GM21529 (cell line): ENCODE results near the gene VANGL1.

ENCODE experiments used
- ATAC-seq: cut with Tn5 transposase; IDR thresholded peaks from one replicate; pipeline ENCODE4 v1.9.1; 2021; ENCODE audit not compliant: unreplicated experiment

VANGL1 gene

DNA sequence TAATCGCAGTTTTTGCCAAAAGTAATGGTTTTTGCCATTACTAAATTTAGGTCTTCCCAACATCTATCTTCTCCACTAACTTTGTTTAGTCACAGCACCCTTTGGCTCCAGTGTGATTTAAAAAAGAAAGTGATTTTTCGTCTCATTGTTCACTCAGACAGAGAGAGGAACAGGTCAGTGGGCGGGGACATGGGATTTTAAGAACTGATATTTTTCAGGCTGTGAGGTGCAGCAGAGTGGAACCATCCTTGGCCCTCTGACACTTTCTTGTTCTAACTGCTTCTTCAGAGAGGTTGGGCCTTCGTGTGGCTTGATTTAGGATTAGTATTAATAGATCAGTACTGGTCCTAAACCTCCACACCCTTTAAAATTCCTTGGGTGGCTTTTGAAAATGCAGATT, 88.0 kb downstream of the VANGL1 start:
- ATAC-seq: peak; percentile 98

- ATAC-seq: no peak
These were observed 90.5 kb downstream of the VANGL1 start for GRCh38 chr1:115732316-115732715.

DNA sequence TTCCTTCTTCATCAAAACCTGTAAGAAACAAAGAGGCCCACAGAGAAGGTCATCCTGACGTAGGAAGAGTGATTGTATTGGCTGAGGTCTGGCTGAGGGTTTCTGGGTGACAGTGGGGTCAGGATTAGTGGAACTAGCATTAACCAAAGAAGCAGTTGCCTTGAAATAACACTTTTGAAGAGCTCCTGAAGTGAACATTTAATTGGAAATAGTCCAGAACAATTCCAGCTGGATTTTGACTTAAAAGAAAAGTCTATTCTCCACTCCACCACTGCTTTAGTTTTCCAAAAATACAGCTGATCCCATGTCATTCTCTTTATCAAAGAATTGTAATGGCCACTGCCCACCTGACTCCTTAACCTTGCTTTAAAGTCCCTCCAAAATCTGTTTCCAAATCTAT, 99.0 kb downstream of the VANGL1 start:
- ATAC-seq: no peak

DNA sequence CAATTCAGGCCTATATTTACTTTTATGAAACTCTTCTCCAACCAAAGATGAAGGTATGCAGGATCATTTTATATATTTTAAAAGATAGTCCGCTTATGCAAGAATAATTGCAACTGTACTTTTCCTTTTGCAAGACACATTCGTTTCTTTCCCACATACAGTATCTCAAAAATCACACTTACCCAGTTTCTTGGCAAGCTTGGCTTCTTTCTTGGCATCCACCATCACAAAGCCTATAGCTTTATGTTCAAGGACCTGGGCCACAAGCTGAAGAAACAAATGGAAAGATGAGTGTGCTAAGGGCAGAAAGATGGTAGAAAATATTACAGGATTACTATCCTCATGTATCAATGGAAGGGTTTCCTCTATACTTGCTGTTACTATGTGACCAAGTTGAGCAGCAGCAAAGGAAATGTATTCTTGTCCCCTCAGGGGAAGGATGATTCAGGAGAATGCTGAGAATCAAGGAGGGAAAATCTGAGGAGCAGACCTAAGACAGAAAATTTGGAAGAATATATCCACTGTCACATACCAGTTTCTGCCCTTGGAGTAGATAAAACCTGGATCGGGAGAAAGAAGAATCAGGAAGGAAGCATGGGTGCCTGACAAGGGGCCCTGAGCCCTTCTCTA, 103.0 kb downstream of the VANGL1 start:
- no peak for ATAC-seq

- no peak for ATAC-seq
These were observed 104.4 kb downstream of the VANGL1 start for GRCh38 chr1:115746021-115746690.
